Muscle of leg (tissue), 11 donors: ENCODE results near the gene MYCBPAP. TPM values are rescaled to one million over a fixed set of nuclear protein-coding genes. Genes with fewer than 3 reads are reported as not detected.

Source experiments
- DNase-seq: peaks from one replicate; pipeline ENCODE4 v3.0.0; 2013
- H3K27ac ChIP-seq: one replicate; pipeline ENCODE4 v1.5.1; 2013; ENCODE audit warnings: mild to moderate bottlenecking, low read length, control low read depth
- H3K27me3 ChIP-seq: one replicate; pipeline ENCODE4 v1.6.1; 2013; ENCODE audit warnings: low read length; ENCODE audit not compliant: control insufficient read depth, insufficient read depth
- H3K36me3 ChIP-seq: one replicate; pipeline ENCODE4 v1.6.1; 2013; ENCODE audit warnings: low read length; ENCODE audit not compliant: control insufficient read depth, insufficient read depth
- H3K4me1 ChIP-seq: one replicate; pipeline ENCODE4 v1.6.1; 2013; ENCODE audit warnings: low read length; ENCODE audit not compliant: control insufficient read depth, insufficient read depth
- H3K4me3 ChIP-seq: one replicate; pipeline ENCODE4 v1.5.1; 2013; ENCODE audit warnings: low read length, control low read depth
- H3K9me3 ChIP-seq: replicated peaks from 2 replicates; pipeline ENCODE4 v1.6.1; 2013; ENCODE audit warnings: low read depth, low read length; ENCODE audit not compliant: control insufficient read depth
- WGBS: methylation state at CpG from one replicate; pipeline ENCODE4 v1.1.5; 2013; ENCODE audit warnings: missing lambda C conversion rate; ENCODE audit not compliant: insufficient coverage; 5-methylcytosine and 5-hydroxymethylcytosine counted together
- polyA plus RNA-seq, 8 donors: library from polyadenylated mRNA; unstranded; fragments of 120-200 nt; gene quantifications; one replicate each; pipeline versions ENCODE4 v1.2.1 to v1.2.3, GENCODE V29; 2013; ENCODE audit warnings: inconsistent platforms in 1 of 8, low replicate concordance in 1 of 8; ENCODE audit not compliant: insufficient read length in 8 of 8, insufficient read depth in 1 of 8
- total RNA-seq: library from RNA; stranded (reverse); fragments of 120-200 nt; gene quantifications from one replicate; pipeline ENCODE4 v1.2.4, GENCODE V29; 2013

Gene MYCBPAP
- total and polyA plus RNA-seq, 9 donors: 0.66 to 2.3 (median 0.82) TPM

DNA sequence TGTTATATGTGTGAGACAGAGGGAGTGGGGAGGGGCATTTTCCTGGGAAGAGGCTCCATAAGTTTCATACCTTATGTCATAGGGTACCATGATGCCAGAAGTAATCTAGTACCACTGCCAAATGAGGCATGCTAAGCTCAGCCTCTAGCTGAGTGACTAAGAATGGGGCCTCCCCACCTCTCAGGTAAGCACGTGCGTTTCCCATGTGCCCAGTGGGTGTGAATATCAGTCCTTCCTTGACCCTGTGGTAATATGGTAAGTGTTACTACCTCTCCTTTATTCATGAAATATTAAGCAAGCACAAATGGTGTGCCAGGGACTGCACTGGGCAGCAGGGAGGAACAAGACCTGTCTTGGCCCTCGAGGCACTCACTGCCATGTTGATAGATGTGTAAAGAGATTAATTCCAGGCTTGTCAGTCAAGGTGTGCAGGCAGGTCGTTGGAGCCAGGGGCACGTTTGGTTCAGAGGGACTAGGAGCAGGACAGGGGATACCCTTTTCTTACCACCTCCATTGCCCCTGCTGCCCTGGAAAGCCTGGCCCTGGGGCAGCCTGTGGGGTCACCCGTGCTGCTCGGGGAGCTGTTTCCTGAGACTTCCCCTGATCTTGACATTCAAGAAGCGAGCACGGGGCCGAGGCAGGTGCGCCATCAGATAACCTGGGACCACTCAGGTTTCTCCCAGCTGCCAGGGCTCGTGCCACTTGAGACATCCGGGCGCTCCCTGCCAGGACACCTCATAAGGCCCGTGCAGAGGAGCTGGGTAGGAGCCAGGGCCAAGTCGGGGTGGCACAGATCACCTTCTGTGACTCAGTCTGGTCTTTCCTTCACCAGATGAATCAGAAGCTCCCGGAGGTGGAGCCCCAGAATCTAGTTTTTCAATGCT lies 20.8 kb upstream of the MYCBPAP start:
- H3K27ac ChIP-seq: no peak overlapping the region
- no peak for DNase-seq

GRCh38 chr17:50488880-50489279 lies 19.4 kb upstream of the MYCBPAP start:
- Histone ChIP-seq H3K4me1 (no peaks in the 10 kb centered on the region), H3K4me3 (no peak overlapping the region), H3K27ac (no peak overlapping the region), H3K9me3 (no peaks in the 10 kb centered on the region), H3K36me3 (peaks cover 25% of the 10 kb centered on the region), H3K27me3 (no peaks in the 10 kb centered on the region)
- no peak for DNase-seq
- whole genome bisulfite sequencing: 100% methylated on average over 1 of the region's 2 CpGs

More for the DNA sequence above, 20.8 kb upstream of the MYCBPAP start:
- H3K4me1 ChIP-seq: peaks cover 4% of the 10 kb centered on the region
- 90% methylated on average over 12 of the region's 17 CpGs for WGBS
- H3K36me3 ChIP-seq: peaks cover 34% of the 10 kb centered on the region
- H3K4me3 ChIP-seq: no peak overlapping the region
- H3K27me3 ChIP-seq: no peaks in the 10 kb centered on the region
- no peaks in the 10 kb centered on the region for H3K9me3 ChIP-seq

GRCh38 chr17:50491505-50491904 lies 16.7 kb upstream of the MYCBPAP start:
- Histone ChIP-seq H3K36me3 (peaks cover 5% of the 10 kb centered on the region), H3K27ac (no peak overlapping the region), H3K4me1 (no peaks in the 10 kb centered on the region), H3K4me3 (no peak overlapping the region), H3K9me3 (no peaks in the 10 kb centered on the region), H3K27me3 (peaks cover 3% of the 10 kb centered on the region)
- no CpG with 5 or more reads among the region's 1 CpG for WGBS
- no peak for DNase-seq

DNA sequence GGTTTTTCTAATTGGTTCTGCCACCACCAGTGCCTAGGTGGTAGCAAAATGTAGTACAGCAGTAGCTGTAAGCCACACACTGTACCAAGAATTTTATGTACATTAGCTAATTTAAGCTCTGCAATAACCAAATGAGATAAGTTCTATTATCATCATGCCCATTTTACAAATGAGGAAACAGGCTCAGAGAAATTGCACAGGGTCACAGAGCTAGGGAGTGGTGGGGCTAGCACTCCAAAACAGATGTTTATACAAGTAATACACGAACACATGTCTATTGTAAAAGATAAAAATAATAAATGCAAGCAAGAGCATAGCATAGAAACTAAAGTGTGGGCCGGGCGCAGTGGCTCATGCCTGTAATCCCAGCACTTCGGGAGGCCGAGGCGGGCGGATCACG lies 16.0 kb upstream of the MYCBPAP start:
- no CpG with 5 or more reads among the region's 8 CpGs for WGBS
- no peaks in the 10 kb centered on the region for H3K4me1 ChIP-seq
- H3K4me3 ChIP-seq: no peak overlapping the region
- peaks cover 4% of the 10 kb centered on the region for H3K36me3 ChIP-seq
- DNase-seq: no peak
- H3K9me3 ChIP-seq: no peaks in the 10 kb centered on the region
- peaks cover 3% of the 10 kb centered on the region for H3K27me3 ChIP-seq
- H3K27ac ChIP-seq: no peak overlapping the region

DNA sequence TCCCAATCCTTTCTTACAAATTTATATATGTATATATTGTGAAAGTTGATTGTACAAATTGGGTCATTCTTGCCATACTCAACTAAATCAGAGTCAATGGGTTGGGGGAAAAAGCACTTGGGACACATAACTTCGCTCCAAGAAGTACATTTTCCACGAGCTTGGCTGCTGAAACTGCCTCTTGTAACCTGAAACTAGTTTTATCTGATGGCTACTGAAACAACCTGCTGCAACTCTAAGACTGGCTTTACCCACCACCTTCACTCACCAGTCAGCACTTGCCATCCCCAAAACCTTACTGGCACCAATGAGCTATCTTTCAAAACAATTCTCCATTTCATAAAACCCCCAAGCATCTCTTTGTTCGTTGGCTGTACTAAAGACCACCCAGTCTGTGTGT lies 14.5 kb upstream of the MYCBPAP start:
- H3K27me3 ChIP-seq: peaks cover 6% of the 10 kb centered on the region
- H3K36me3 ChIP-seq: no peaks in the 10 kb centered on the region
- no peaks in the 10 kb centered on the region for H3K4me1 ChIP-seq
- H3K27ac ChIP-seq: no peak overlapping the region
- no peak for DNase-seq
- H3K4me3 ChIP-seq: no peak overlapping the region
- no peaks in the 10 kb centered on the region for H3K9me3 ChIP-seq
- WGBS: 25% methylated on average over 2 of the region's 3 CpGs

DNA sequence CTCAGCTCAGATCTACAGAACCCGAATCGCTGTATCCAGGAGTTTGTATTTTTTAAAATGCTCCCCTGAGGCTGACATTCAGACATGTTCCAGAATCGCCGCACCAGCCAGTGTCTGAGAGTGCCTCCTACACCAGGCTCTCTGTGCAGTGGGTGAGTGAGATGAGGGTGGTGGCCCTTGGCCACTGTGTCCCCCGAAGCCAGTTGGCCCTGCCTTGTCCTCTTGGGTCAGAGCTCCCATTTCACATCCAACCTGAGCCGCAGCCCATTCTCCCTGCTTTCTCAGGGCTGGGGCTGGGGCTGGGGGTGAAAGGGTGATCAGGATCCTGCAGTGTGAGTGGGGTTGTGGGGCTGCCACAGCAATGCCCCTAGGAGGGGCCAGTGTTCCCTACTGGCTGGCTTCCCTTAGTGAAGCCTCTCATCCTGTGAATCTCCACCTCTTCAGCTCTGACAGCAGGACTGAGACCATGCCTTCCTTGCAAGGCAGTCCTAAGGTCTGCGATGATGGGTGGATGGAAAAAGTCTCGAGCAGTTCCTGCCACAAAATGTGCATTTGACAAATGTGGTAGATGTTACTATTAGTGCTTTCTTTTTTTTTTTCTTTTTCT lies 12.9 kb upstream of the MYCBPAP start:
- Histone ChIP-seq H3K27ac (no peak overlapping the region), H3K9me3 (no peaks in the 10 kb centered on the region), H3K27me3 (peaks cover 6% of the 10 kb centered on the region), H3K4me3 (no peak overlapping the region), H3K4me1 (no peaks in the 10 kb centered on the region), H3K36me3 (no peaks in the 10 kb centered on the region)
- no peak for DNase-seq
- no CpG with 5 or more reads among the region's 8 CpGs for WGBS

GRCh38 chr17:50495918-50496317 lies 12.3 kb upstream of the MYCBPAP start:
- Histone ChIP-seq H3K27ac (no peak overlapping the region), H3K27me3 (peaks cover 6% of the 10 kb centered on the region), H3K4me3 (no peak overlapping the region), H3K9me3 (no peaks in the 10 kb centered on the region), H3K4me1 (no peaks in the 10 kb centered on the region), H3K36me3 (no peaks in the 10 kb centered on the region)
- 76% methylated on average over 2 of the region's 8 CpGs for WGBS
- DNase-seq: no peak

- Histone ChIP-seq H3K27ac (no peak overlapping the region), H3K27me3 (peaks cover 6% of the 10 kb centered on the region), H3K36me3 (no peaks in the 10 kb centered on the region), H3K4me1 (no peaks in the 10 kb centered on the region), H3K4me3 (no peak overlapping the region), H3K9me3 (no peaks in the 10 kb centered on the region)
- WGBS: 55% methylated on average over 4 of the region's 7 CpGs
- no peak for DNase-seq
These were observed 10.0 kb upstream of the MYCBPAP start for GRCh38 chr17:50498021-50498874.

GRCh38 chr17:50499270-50499669 lies 9.0 kb upstream of the MYCBPAP start:
- Histone ChIP-seq H3K36me3 (no peaks in the 10 kb centered on the region), H3K27me3 (peaks cover 6% of the 10 kb centered on the region), H3K4me3 (no peak overlapping the region), H3K27ac (no peak overlapping the region), H3K9me3 (no peaks in the 10 kb centered on the region), H3K4me1 (no peaks in the 10 kb centered on the region)
- DNase-seq: no peak

GRCh38 chr17:50499721-50500120 lies 8.5 kb upstream of the MYCBPAP start:
- DNase-seq: no peak
- no peaks in the 10 kb centered on the region for H3K9me3 ChIP-seq
- peaks cover 6% of the 10 kb centered on the region for H3K27me3 ChIP-seq
- no peaks in the 10 kb centered on the region for H3K4me1 ChIP-seq
- no peaks in the 10 kb centered on the region for H3K36me3 ChIP-seq
- WGBS: 94% methylated on average over 2 of the region's 2 CpGs
- no peak overlapping the region for H3K4me3 ChIP-seq
- H3K27ac ChIP-seq: no peak overlapping the region
